ACHN (cell line): ENCODE measurements around the gene SON.
"Not testable (repeated sequence)": the region's sequence is repeated elsewhere in the genome, so short reads cannot be mapped to it uniquely, and the experiment has no call there.

Source experiments
- DNase-seq: peaks from one replicate; pipeline ENCODE4 v3.0.0-alpha.2; 2015
- in situ Hi-C: cut with HindIII; loops from 2 replicates; pipeline ENCODE4 v1.10.0; 2017; ENCODE audit warnings: low sequenced_read_pairs, low pct_ligation_motif_present, low pct_unique_long_range_greater_than_20kb

SON gene

GRCh38 chr21:33626151-33626550, 83.3 kb downstream of the SON start:
- in situ Hi-C loops, DNase-seq: not testable (repeated sequence)
